ENCODE results near the gene PRRX2. TPM values are rescaled to one million over a fixed set of nuclear protein-coding genes. Genes with fewer than 3 reads are reported as not detected.
A peak's percentile ranks its signal among the peaks of the same experiment; 100 is the strongest.

PRRX2 gene
- total RNA-seq, 1 donor from 2014 or later: 3.1 TPM

DNA sequence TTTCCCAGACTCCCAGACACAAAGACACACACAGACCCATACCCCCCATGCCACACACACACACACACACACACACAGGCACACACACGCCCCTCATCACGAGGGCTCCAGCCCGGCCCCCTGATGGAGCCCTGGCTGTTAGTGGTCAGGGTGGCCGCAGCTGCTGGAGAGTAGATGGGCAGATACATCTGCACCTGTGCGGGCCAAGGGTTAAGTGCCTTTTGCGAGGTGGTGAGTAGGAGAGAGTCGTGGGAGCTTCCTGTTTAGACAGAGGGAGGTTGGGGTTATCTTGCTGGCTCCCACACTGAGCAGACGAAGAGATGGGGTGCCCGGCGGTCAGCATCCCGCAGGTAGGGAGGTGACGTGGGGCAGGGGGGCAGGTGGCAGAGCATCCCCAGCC is 8.2 kb downstream of the PRRX2 start:
- Histone ChIP-seq H3K9ac (ENCODE audit: low read depth in 1 of 3, low read length in 3 of 3) (no peak overlapping the region), H3K27me3 (ENCODE audit: control insufficient read depth in 3 of 3, insufficient read depth in 3 of 3, low read length in 3 of 3) (peaks cover 17 to 37% (median 19%) of the 10 kb centered on the region in 3 donors), H3K4me3 (ENCODE audit: low read length in 3 of 3) (no peak overlapping the region), H3K36me3 (ENCODE audit: control insufficient read depth in 3 of 3, insufficient read depth in 3 of 3, low read length in 3 of 3) (no peaks in the 10 kb centered on the region), H3K27ac (ENCODE audit: low read depth, low read length) (no peak overlapping the region), H3K4me1 (ENCODE audit: control insufficient read depth in 3 of 3, insufficient read depth in 3 of 3, low read length in 3 of 3) (peaks cover 0 to 18% (median 7%) of the 10 kb centered on the region in 3 donors), H3K9me3 (ENCODE audit: control insufficient read depth in 3 of 3, low read length in 3 of 3) (no peaks in the 10 kb centered on the region)

GRCh38 chr9:129674229-129674628 is 8.8 kb downstream of the PRRX2 start:
- Histone ChIP-seq H3K4me3 (ENCODE audit: low read length in 3 of 3) (no peak overlapping the region), H3K36me3 (ENCODE audit: control insufficient read depth in 3 of 3, insufficient read depth in 3 of 3, low read length in 3 of 3) (no peaks in the 10 kb centered on the region), H3K9ac (ENCODE audit: low read depth in 1 of 3, low read length in 3 of 3) (no peak overlapping the region), H3K9me3 (ENCODE audit: control insufficient read depth in 3 of 3, low read length in 3 of 3) (no peaks in the 10 kb centered on the region), H3K27me3 (ENCODE audit: control insufficient read depth in 3 of 3, insufficient read depth in 3 of 3, low read length in 3 of 3) (peaks cover 22 to 41% (median 25%) of the 10 kb centered on the region in 3 donors), H3K27ac (ENCODE audit: low read depth, low read length) (no peak overlapping the region), H3K4me1 (ENCODE audit: control insufficient read depth in 3 of 3, insufficient read depth in 3 of 3, low read length in 3 of 3) (peaks cover 0 to 18% (median 7%) of the 10 kb centered on the region in 3 donors)

- Histone ChIP-seq H3K27ac (ENCODE audit: low read depth, low read length) (no peak overlapping the region), H3K9ac (ENCODE audit: low read depth in 1 of 3, low read length in 3 of 3) (no peak overlapping the region), H3K4me3 (ENCODE audit: low read length in 3 of 3) (no peak overlapping the region), H3K36me3 (ENCODE audit: control insufficient read depth in 3 of 3, insufficient read depth in 3 of 3, low read length in 3 of 3) (no peaks in the 10 kb centered on the region), H3K4me1 (ENCODE audit: control insufficient read depth in 3 of 3, insufficient read depth in 3 of 3, low read length in 3 of 3) (peaks cover 0 to 18% (median 7%) of the 10 kb centered on the region in 3 donors), H3K27me3 (ENCODE audit: control insufficient read depth in 3 of 3, insufficient read depth in 3 of 3, low read length in 3 of 3) (peaks cover 22 to 39% (median 33%) of the 10 kb centered on the region in 3 donors), H3K9me3 (ENCODE audit: control insufficient read depth in 3 of 3, low read length in 3 of 3) (no peaks in the 10 kb centered on the region)
Observed at GRCh38 chr9:129675620-129676019, 10.2 kb downstream of the PRRX2 start.

DNA sequence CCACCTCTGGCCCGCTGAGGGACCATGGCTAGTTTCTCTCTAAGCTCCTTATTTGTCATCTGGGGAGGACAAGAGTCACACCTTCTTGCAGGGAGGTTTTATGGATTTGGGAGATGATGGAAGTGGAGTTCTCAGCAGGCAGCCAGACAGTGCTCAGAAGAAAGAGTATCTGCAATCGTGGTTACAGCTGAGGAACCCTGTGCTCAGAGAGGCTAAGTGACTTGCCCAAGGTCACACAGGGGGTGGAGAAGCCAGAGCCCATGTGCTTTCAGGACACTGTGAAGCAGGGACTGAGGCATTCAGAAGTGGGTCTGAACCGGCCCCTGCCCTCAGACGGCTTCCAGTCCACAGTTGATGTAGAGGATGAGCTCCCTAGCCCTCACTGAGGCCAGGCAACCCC is 10.8 kb downstream of the PRRX2 start:
- peaks cover 0 to 18% (median 7%) of the 10 kb centered on the region in 3 donors for H3K4me1 ChIP-seq (ENCODE audit: control insufficient read depth in 3 of 3, insufficient read depth in 3 of 3, low read length in 3 of 3)
- H3K27me3 ChIP-seq (ENCODE audit: control insufficient read depth in 3 of 3, insufficient read depth in 3 of 3, low read length in 3 of 3): peaks cover 22 to 38% (median 37%) of the 10 kb centered on the region in 3 donors
- H3K9ac ChIP-seq (ENCODE audit: low read depth in 1 of 3, low read length in 3 of 3): no peak overlapping the region
- H3K27ac ChIP-seq (ENCODE audit: low read depth, low read length): no peak overlapping the region
- no peaks in the 10 kb centered on the region for H3K36me3 ChIP-seq (ENCODE audit: control insufficient read depth in 3 of 3, insufficient read depth in 3 of 3, low read length in 3 of 3)
- no peaks in the 10 kb centered on the region for H3K9me3 ChIP-seq (ENCODE audit: control insufficient read depth in 3 of 3, low read length in 3 of 3)
- H3K4me3 ChIP-seq (ENCODE audit: low read length in 3 of 3): no peak overlapping the region

GRCh38 chr9:129676975-129677374 is 11.5 kb downstream of the PRRX2 start:
- peaks cover 0 to 18% (median 7%) of the 10 kb centered on the region in 3 donors for H3K4me1 ChIP-seq (ENCODE audit: control insufficient read depth in 3 of 3, insufficient read depth in 3 of 3, low read length in 3 of 3)
- no peaks in the 10 kb centered on the region for H3K36me3 ChIP-seq (ENCODE audit: control insufficient read depth in 3 of 3, insufficient read depth in 3 of 3, low read length in 3 of 3)
- peak overlapping the region in 1 of 3 donors; percentile 14 for H3K9ac ChIP-seq (ENCODE audit: low read depth in 1 of 3, low read length in 3 of 3)
- H3K27me3 ChIP-seq (ENCODE audit: control insufficient read depth in 3 of 3, insufficient read depth in 3 of 3, low read length in 3 of 3): peaks cover 22 to 43% (median 42%) of the 10 kb centered on the region in 3 donors
- H3K4me3 ChIP-seq (ENCODE audit: low read length in 3 of 3): no peak overlapping the region
- no peaks in the 10 kb centered on the region for H3K9me3 ChIP-seq (ENCODE audit: control insufficient read depth in 3 of 3, low read length in 3 of 3)
- H3K27ac ChIP-seq (ENCODE audit: low read depth, low read length): no peak overlapping the region

- peaks cover 22 to 47% (median 47%) of the 10 kb centered on the region in 3 donors for H3K27me3 ChIP-seq (ENCODE audit: control insufficient read depth in 3 of 3, insufficient read depth in 3 of 3, low read length in 3 of 3)
- H3K27ac ChIP-seq (ENCODE audit: low read depth, low read length): no peak overlapping the region
- H3K4me1 ChIP-seq (ENCODE audit: control insufficient read depth in 3 of 3, insufficient read depth in 3 of 3, low read length in 3 of 3): peaks cover 0 to 18% (median 7%) of the 10 kb centered on the region in 3 donors
- no peaks in the 10 kb centered on the region for H3K9me3 ChIP-seq (ENCODE audit: control insufficient read depth in 3 of 3, low read length in 3 of 3)
- no peaks in the 10 kb centered on the region for H3K36me3 ChIP-seq (ENCODE audit: control insufficient read depth in 3 of 3, insufficient read depth in 3 of 3, low read length in 3 of 3)
- H3K4me3 ChIP-seq (ENCODE audit: low read length in 3 of 3): no peak overlapping the region
- H3K9ac ChIP-seq (ENCODE audit: low read depth in 1 of 3, low read length in 3 of 3): peak overlapping the region in 1 of 3 donors; percentile 14
Observed at GRCh38 chr9:129677456-129677855, 12.0 kb downstream of the PRRX2 start.

DNA sequence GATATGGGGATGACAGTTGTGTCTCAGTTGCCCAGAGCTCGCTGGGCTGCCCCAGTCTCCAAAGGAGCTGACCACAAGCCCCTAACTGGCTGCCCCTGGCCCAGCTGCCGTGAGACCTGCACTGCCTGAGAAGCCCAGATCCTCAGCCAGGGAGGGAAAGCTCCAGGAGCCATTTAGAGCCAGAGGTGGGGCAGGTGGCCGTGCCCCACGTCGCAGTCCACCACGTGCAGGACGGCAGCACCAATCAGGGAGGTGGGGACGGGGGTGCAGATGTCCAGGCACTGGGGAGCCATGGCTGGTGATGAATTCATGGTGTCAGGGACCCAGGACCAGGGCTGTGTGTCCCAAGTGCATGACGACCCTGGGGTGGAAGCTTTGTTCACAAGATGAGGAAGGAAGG is 13.4 kb downstream of the PRRX2 start:
- peaks cover 19 to 50% (median 48%) of the 10 kb centered on the region in 3 donors for H3K27me3 ChIP-seq (ENCODE audit: control insufficient read depth in 3 of 3, insufficient read depth in 3 of 3, low read length in 3 of 3)
- peaks cover 0 to 18% (median 7%) of the 10 kb centered on the region in 3 donors for H3K4me1 ChIP-seq (ENCODE audit: control insufficient read depth in 3 of 3, insufficient read depth in 3 of 3, low read length in 3 of 3)

DNA sequence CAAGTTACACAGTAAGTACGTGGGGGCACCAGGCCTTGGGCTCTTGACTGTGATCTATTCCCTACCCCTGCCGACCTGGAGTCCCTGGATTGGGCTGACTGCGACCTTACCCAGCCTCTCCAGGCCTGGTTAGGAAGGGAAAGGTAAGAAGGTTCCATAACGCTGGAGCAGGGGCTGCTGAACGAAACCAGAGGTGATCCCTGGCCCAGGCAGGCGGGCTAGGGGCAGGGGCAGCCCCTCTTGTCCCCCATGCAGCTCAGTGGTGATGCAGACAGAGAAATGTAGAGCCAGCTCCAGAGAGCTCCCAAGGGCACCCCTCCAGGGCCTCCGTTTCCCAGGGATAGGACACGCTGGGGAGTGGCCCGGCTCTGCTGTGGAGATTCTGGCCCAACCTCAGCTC is 14.1 kb downstream of the PRRX2 start:
- Histone ChIP-seq H3K27me3 (ENCODE audit: control insufficient read depth in 3 of 3, insufficient read depth in 3 of 3, low read length in 3 of 3) (peaks cover 17 to 51% (median 48%) of the 10 kb centered on the region in 3 donors), H3K4me1 (ENCODE audit: control insufficient read depth in 3 of 3, insufficient read depth in 3 of 3, low read length in 3 of 3) (peaks cover 0 to 18% (median 7%) of the 10 kb centered on the region in 3 donors)

More for the DNA sequence above, 13.4 kb downstream of the PRRX2 start:
- no peak overlapping the region for H3K4me3 ChIP-seq (ENCODE audit: low read length in 3 of 3)
- H3K27ac ChIP-seq (ENCODE audit: low read depth, low read length): no peak overlapping the region
- H3K9me3 ChIP-seq (ENCODE audit: control insufficient read depth in 3 of 3, low read length in 3 of 3): no peaks in the 10 kb centered on the region
- H3K36me3 ChIP-seq (ENCODE audit: control insufficient read depth in 3 of 3, insufficient read depth in 3 of 3, low read length in 3 of 3): no peaks in the 10 kb centered on the region
- H3K9ac ChIP-seq (ENCODE audit: low read depth in 1 of 3, low read length in 3 of 3): no peak overlapping the region

GRCh38 chr9:129681924-129682323 is 16.5 kb downstream of the PRRX2 start:
- H3K27me3 ChIP-seq (ENCODE audit: control insufficient read depth in 3 of 3, insufficient read depth in 3 of 3, low read length in 3 of 3): peaks cover 6 to 38% (median 32%) of the 10 kb centered on the region in 3 donors

More for the DNA sequence above, 14.1 kb downstream of the PRRX2 start:
- Histone ChIP-seq H3K27ac (ENCODE audit: low read depth, low read length) (no peak overlapping the region), H3K9ac (ENCODE audit: low read depth in 1 of 3, low read length in 3 of 3) (no peak overlapping the region), H3K36me3 (ENCODE audit: control insufficient read depth in 3 of 3, insufficient read depth in 3 of 3, low read length in 3 of 3) (no peaks in the 10 kb centered on the region), H3K9me3 (ENCODE audit: control insufficient read depth in 3 of 3, low read length in 3 of 3) (no peaks in the 10 kb centered on the region), H3K4me3 (ENCODE audit: low read length in 3 of 3) (no peak overlapping the region)

GRCh38 chr9:129682381-129682780 is 16.9 kb downstream of the PRRX2 start:
- no peaks in the 10 kb centered on the region for H3K36me3 ChIP-seq (ENCODE audit: control insufficient read depth in 3 of 3, insufficient read depth in 3 of 3, low read length in 3 of 3)
- no peaks in the 10 kb centered on the region for H3K9me3 ChIP-seq (ENCODE audit: control insufficient read depth in 3 of 3, low read length in 3 of 3)
- peaks cover 0 to under 1% (median 0%) of the 10 kb centered on the region in 3 donors for H3K4me1 ChIP-seq (ENCODE audit: control insufficient read depth in 3 of 3, insufficient read depth in 3 of 3, low read length in 3 of 3)
- H3K27ac ChIP-seq (ENCODE audit: low read depth, low read length): no peak overlapping the region
- H3K9ac ChIP-seq (ENCODE audit: low read depth in 1 of 3, low read length in 3 of 3): no peak overlapping the region
- H3K27me3 ChIP-seq (ENCODE audit: control insufficient read depth in 3 of 3, insufficient read depth in 3 of 3, low read length in 3 of 3): peaks cover 4 to 33% (median 29%) of the 10 kb centered on the region in 3 donors
- no peak overlapping the region for H3K4me3 ChIP-seq (ENCODE audit: low read length in 3 of 3)

More at GRCh38 chr9:129681924-129682323, 16.5 kb downstream of the PRRX2 start:
- Histone ChIP-seq H3K4me1 (ENCODE audit: control insufficient read depth in 3 of 3, insufficient read depth in 3 of 3, low read length in 3 of 3) (peaks cover 0 to 5% (median 0%) of the 10 kb centered on the region in 3 donors), H3K9me3 (ENCODE audit: control insufficient read depth in 3 of 3, low read length in 3 of 3) (no peaks in the 10 kb centered on the region), H3K4me3 (ENCODE audit: low read length in 3 of 3) (no peak overlapping the region), H3K9ac (ENCODE audit: low read depth in 1 of 3, low read length in 3 of 3) (no peak overlapping the region), H3K36me3 (ENCODE audit: control insufficient read depth in 3 of 3, insufficient read depth in 3 of 3, low read length in 3 of 3) (no peaks in the 10 kb centered on the region), H3K27ac (ENCODE audit: low read depth, low read length) (no peak overlapping the region)

Data from skeletal muscle tissue (tissue), 4 donors.